Stimulated activated CD4-positive, alpha-beta T cell treated with anti-CD3 and anti-CD28 coated beads, TNF-alpha, amount 100 ng/mL, for 1 hour (primary cell): Measurements from ENCODE around the gene CPT1B.

ENCODE experiments used
- DNase-seq, 3 donors: peaks; one replicate each; pipeline ENCODE4 v3.0.0-alpha.2; 2020; ENCODE audit warnings: low read depth in 3 of 3, low spot score in 1 of 3

The CPT1B gene

GRCh38 chr22:50586416-50586815, 8.2 kb upstream of the CPT1B start:
- DNase-seq, result no peak

GRCh38 chr22:50585781-50586180, 7.6 kb upstream of the CPT1B start:
- no peak for DNase-seq

GRCh38 chr22:50585238-50585637, 7.0 kb upstream of the CPT1B start:
- DNase-seq, result no peak

GRCh38 chr22:50584106-50585096, 6.2 kb upstream of the CPT1B start:
- DNase-seq, result no peak

- no peak for DNase-seq
These were observed 5.2 kb upstream of the CPT1B start for GRCh38 chr22:50583294-50583861.

GRCh38 chr22:50582493-50583293, 4.5 kb upstream of the CPT1B start, which contains the start of gene CHKB:
Gene CHKB (minus strand): TSS chr22:50582849. CDS start chr22:50582781, 68 bp downstream.
- peak; percentile 94 to 96 (median 95) for DNase-seq

- no peak for DNase-seq
These were observed 3.8 kb upstream of the CPT1B start for GRCh38 chr22:50581950-50582492.

- no peak for DNase-seq
These were observed 3.1 kb upstream of the CPT1B start for GRCh38 chr22:50581031-50581949.

- DNase-seq, result no peak
These were observed 1.5 kb upstream of the CPT1B start for GRCh38 chr22:50579752-50580151.

GRCh38 chr22:50578776-50579310, 616 bp upstream of the CPT1B start:
- DNase-seq, result no peak

GRCh38 chr22:50577697-50577986, 585 bp downstream of the CPT1B start:
- no peak for DNase-seq

- DNase-seq, result no peak
These were observed 1.2 kb downstream of the CPT1B start for GRCh38 chr22:50576806-50577696.

- DNase-seq, result no peak
These were observed 2.2 kb downstream of the CPT1B start for GRCh38 chr22:50576070-50576469.

- no peak for DNase-seq
These were observed 2.7 kb downstream of the CPT1B start for GRCh38 chr22:50575426-50575941.

- DNase-seq, result no peak
These were observed 3.9 kb downstream of the CPT1B start for GRCh38 chr22:50574383-50574755.

- no peak for DNase-seq
These were observed 4.5 kb downstream of the CPT1B start for GRCh38 chr22:50573491-50574382.

GRCh38 chr22:50572965-50573364, 5.3 kb downstream of the CPT1B start:
- DNase-seq, result no peak
